Measurements from ENCODE around the gene OBP2B.
"Not testable (repeated sequence)": the region's sequence is repeated elsewhere in the genome, so short reads cannot be mapped to it uniquely, and the experiment has no call there.

Gene OBP2B

GRCh38 chr9:133249337-133249736 is 40.3 kb upstream of the OBP2B start:
- Histone ChIP-seq H3K27me3 (ENCODE audit: insufficient read depth, low read length) (peaks cover 20% of the 10 kb centered on the region), H3K36me3 (ENCODE audit: insufficient read depth, low read length) (no peaks in the 10 kb centered on the region), H3K4me1 (ENCODE audit: insufficient read depth, low read length) (no peaks in the 10 kb centered on the region), H2AFZ (ENCODE audit: low read depth, low read length) (no peak overlapping the region), H3K9me3 (ENCODE audit: low read length) (no peaks in the 10 kb centered on the region), H3K4me3 (ENCODE audit: low read length) (no peak overlapping the region)

GRCh38 chr9:133248726-133249295 is 39.8 kb upstream of the OBP2B start:
- Histone ChIP-seq H3K4me1 (ENCODE audit: insufficient read depth, low read length) (no peaks in the 10 kb centered on the region), H3K36me3 (ENCODE audit: insufficient read depth, low read length) (no peaks in the 10 kb centered on the region), H3K27me3 (ENCODE audit: insufficient read depth, low read length) (peaks cover 21% of the 10 kb centered on the region), H2AFZ (ENCODE audit: low read depth, low read length) (no peak overlapping the region), H3K4me3 (ENCODE audit: low read length) (no peak overlapping the region), H3K9me3 (ENCODE audit: low read length) (no peaks in the 10 kb centered on the region)

GRCh38 chr9:133247632-133248031 is 38.6 kb upstream of the OBP2B start:
- H2AFZ ChIP-seq (ENCODE audit: low read depth, low read length), result no peak overlapping the region
- H3K9me3 ChIP-seq (ENCODE audit: low read length), result no peaks in the 10 kb centered on the region
- no peaks in the 10 kb centered on the region for H3K36me3 ChIP-seq (ENCODE audit: insufficient read depth, low read length)
- H3K4me3 ChIP-seq (ENCODE audit: low read length), result no peak overlapping the region
- no peaks in the 10 kb centered on the region for H3K4me1 ChIP-seq (ENCODE audit: insufficient read depth, low read length)
- H3K27me3 ChIP-seq (ENCODE audit: insufficient read depth, low read length), result peaks cover 17% of the 10 kb centered on the region

DNA sequence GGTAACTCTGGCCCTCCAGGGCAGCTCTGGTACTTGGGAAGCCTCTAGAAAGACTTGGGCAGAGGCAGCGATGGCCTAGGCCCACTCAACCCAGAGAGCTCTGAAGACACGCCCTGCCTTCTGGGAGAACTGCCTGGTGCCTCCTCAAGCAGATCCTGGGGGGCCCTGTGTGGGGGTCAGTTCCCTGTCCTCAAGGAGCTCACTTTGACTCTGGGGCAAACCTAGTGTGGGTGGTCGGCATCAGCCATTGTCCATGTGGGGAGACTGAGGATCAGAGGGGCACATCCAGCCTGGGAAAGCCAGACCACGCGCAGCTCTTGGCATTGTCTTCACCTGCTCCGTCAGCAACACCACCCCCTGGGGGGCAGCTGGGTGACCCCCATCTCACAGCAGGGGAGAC is 37.9 kb upstream of the OBP2B start:
- H3K9me3 ChIP-seq (ENCODE audit: low read length), result no peaks in the 10 kb centered on the region
- no peaks in the 10 kb centered on the region for H3K36me3 ChIP-seq (ENCODE audit: insufficient read depth, low read length)
- no peaks in the 10 kb centered on the region for H3K4me1 ChIP-seq (ENCODE audit: insufficient read depth, low read length)
- peaks cover 12% of the 10 kb centered on the region for H3K27me3 ChIP-seq (ENCODE audit: insufficient read depth, low read length)
- no peak overlapping the region for H3K4me3 ChIP-seq (ENCODE audit: low read length)
- no peak overlapping the region for H2AFZ ChIP-seq (ENCODE audit: low read depth, low read length)

DNA sequence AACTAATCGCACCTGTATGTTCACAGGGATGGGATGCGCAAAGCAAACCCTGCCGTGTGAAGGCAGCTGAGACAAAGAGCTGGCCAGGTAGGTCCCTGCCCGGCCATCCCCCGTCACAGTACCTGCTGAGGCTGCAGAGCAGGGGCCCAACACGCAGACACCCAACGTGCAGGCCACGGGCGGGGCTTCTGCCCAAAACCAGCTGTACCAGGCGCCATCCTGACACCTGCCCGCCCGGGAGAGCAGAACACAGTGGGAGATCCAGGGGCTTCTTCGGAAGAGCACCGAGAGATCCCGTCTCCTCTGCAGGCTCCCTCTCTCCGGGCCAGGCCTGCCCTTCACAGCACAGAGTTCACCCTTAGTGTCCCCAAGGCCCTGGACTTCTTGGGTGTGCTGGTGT is 37.5 kb upstream of the OBP2B start:
- Histone ChIP-seq H3K4me1 (ENCODE audit: insufficient read depth, low read length) (no peaks in the 10 kb centered on the region), H3K9me3 (ENCODE audit: low read length) (no peaks in the 10 kb centered on the region), H3K4me3 (ENCODE audit: low read length) (no peak overlapping the region), H3K27me3 (ENCODE audit: insufficient read depth, low read length) (peaks cover 9% of the 10 kb centered on the region), H3K36me3 (ENCODE audit: insufficient read depth, low read length) (no peaks in the 10 kb centered on the region), H2AFZ (ENCODE audit: low read depth, low read length) (no peak overlapping the region)

DNA sequence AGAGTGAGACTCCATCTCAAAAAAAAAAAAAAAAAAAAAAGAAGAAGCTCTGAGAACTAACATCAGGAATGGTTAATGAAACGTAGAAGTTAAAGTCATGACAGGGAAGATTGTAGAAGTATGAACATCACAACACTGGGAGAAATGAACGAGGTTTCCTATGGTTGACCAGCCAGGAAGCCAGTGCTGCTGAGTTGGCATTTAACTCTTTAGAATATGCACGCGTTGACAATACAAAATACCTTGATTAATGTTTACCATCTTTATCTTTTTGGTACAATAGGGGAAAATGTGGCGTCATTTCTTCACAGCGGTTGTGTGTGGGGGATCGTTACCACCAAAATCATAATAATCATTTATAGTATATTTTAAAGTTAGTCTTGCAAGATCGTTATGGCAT is 33.9 kb upstream of the OBP2B start:
- Histone ChIP-seq H3K27me3 (ENCODE audit: insufficient read depth, low read length) (peaks cover 5% of the 10 kb centered on the region), H3K36me3 (ENCODE audit: insufficient read depth, low read length) (no peaks in the 10 kb centered on the region), H2AFZ (ENCODE audit: low read depth, low read length) (no peak overlapping the region), H3K4me3 (ENCODE audit: low read length) (no peak overlapping the region), H3K4me1 (ENCODE audit: insufficient read depth, low read length) (peaks cover 5% of the 10 kb centered on the region), H3K9me3 (ENCODE audit: low read length) (no peaks in the 10 kb centered on the region)

- H3K4me3 ChIP-seq (ENCODE audit: low read length), result no peak overlapping the region
- H3K36me3 ChIP-seq (ENCODE audit: insufficient read depth, low read length), result no peaks in the 10 kb centered on the region
- H3K27me3 ChIP-seq (ENCODE audit: insufficient read depth, low read length), result peaks cover 5% of the 10 kb centered on the region
- peaks cover 8% of the 10 kb centered on the region for H3K4me1 ChIP-seq (ENCODE audit: insufficient read depth, low read length)
- H3K9me3 ChIP-seq (ENCODE audit: low read length), result no peaks in the 10 kb centered on the region
- no peak overlapping the region for H2AFZ ChIP-seq (ENCODE audit: low read depth, low read length)
Measured at GRCh38 chr9:133242241-133242640, 33.2 kb upstream of the OBP2B start.

- H3K27me3 ChIP-seq (ENCODE audit: insufficient read depth, low read length), result peaks cover 2% of the 10 kb centered on the region
- peaks cover 8% of the 10 kb centered on the region for H3K4me1 ChIP-seq (ENCODE audit: insufficient read depth, low read length)
- H3K4me3 ChIP-seq (ENCODE audit: low read length), result no peak overlapping the region
- no peaks in the 10 kb centered on the region for H3K36me3 ChIP-seq (ENCODE audit: insufficient read depth, low read length)
- no peak overlapping the region for H2AFZ ChIP-seq (ENCODE audit: low read depth, low read length)
- H3K9me3 ChIP-seq (ENCODE audit: low read length), result no peaks in the 10 kb centered on the region
Measured at GRCh38 chr9:133239533-133240090, 30.6 kb upstream of the OBP2B start.

DNA sequence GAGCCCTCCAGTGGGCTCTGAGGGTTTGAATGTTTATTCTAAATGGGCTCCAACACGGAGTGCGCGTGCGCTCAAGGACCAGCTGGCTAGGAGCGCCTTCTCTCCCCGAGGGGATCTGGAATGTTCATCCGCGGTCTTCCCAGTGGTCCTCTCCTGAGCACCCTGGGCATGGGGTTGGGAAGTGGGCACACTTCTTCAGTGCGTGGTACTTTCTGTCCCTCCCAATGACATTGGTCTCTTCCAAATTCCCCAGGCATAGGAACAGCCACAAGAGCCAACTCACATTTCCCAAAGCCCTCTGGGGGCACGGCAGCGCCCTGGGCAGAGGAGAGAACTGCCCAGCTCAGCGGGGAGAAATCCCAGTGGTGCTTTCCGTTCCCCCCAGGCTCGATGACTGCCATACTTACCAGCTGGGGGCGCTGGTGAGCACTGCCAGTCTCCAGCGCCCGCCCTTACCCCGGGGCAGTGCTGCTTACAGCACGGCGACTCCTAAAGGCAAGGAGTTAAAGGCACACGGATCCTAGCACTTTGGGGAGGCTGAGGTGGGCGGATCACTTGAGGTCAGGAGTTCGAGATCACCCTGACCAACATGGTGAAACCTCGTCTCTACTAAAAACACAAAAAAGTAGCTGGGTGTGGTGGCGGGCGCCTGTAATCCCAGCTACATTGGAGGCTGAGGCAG is 29.9 kb upstream of the OBP2B start:
- H2AFZ ChIP-seq (ENCODE audit: low read depth, low read length), result no peak overlapping the region
- H3K4me1 ChIP-seq (ENCODE audit: insufficient read depth, low read length), result peaks cover 8% of the 10 kb centered on the region
- H3K27me3 ChIP-seq (ENCODE audit: insufficient read depth, low read length), result peaks cover 2% of the 10 kb centered on the region
- H3K36me3 ChIP-seq (ENCODE audit: insufficient read depth, low read length), result no peaks in the 10 kb centered on the region
- no peak overlapping the region for H3K4me3 ChIP-seq (ENCODE audit: low read length)
- no peaks in the 10 kb centered on the region for H3K9me3 ChIP-seq (ENCODE audit: low read length)

- Histone ChIP-seq H3K4me1 (ENCODE audit: insufficient read depth, low read length) (peaks cover 8% of the 10 kb centered on the region), H2AFZ (ENCODE audit: low read depth, low read length) (no peak overlapping the region), H3K9me3 (ENCODE audit: low read length) (no peaks in the 10 kb centered on the region), H3K4me3 (ENCODE audit: low read length) (no peak overlapping the region), H3K27me3 (ENCODE audit: insufficient read depth, low read length) (no peaks in the 10 kb centered on the region), H3K36me3 (ENCODE audit: insufficient read depth, low read length) (no peaks in the 10 kb centered on the region)
Measured at GRCh38 chr9:133238272-133238850, 29.3 kb upstream of the OBP2B start.

DNA sequence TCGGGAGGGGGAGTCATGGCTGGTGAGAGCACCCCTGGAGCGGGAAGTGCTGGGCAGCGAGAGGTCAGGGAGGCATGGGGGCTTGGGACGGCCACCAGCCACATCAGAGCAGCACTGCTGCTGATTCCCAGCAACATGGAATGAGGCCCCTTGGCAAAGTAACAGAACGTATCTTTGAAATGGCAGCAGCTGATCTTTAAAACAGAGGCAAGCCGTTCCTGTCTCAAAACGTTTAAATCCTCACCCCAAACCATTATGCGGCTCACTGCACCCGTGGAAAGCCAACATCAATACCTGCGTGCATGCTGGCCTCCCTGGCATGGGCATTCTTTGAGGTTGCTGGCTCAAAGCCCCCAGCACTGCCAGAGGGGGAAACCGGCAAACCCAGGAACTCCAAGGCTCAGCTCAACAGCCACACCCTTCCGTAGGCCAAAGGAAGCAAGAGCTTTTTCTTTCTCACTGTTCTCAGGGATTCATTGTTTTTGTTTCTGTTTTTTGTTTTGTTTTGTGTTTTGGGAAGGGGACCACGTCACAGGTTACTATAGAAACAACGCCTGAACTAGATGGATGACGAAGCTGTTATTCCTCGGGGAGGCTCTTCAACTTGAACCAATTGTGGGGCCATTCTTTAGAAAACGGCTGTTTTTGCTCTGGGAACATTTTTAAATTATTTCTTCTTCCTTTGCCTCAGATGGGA is 28.1 kb upstream of the OBP2B start:
- H3K27me3 ChIP-seq (ENCODE audit: insufficient read depth, low read length), result no peaks in the 10 kb centered on the region
- H3K4me3 ChIP-seq (ENCODE audit: low read length), result no peak overlapping the region
- peaks cover 8% of the 10 kb centered on the region for H3K4me1 ChIP-seq (ENCODE audit: insufficient read depth, low read length)
- H3K36me3 ChIP-seq (ENCODE audit: insufficient read depth, low read length), result no peaks in the 10 kb centered on the region
- no peak overlapping the region for H2AFZ ChIP-seq (ENCODE audit: low read depth, low read length)
- H3K9me3 ChIP-seq (ENCODE audit: low read length), result no peaks in the 10 kb centered on the region

- not testable (repeated sequence) for H3K36me3 ChIP-seq (ENCODE audit: insufficient read depth, low read length); H3K4me3 ChIP-seq (ENCODE audit: low read length); H3K27me3 ChIP-seq (ENCODE audit: insufficient read depth, low read length); H2AFZ ChIP-seq (ENCODE audit: low read depth, low read length); H3K4me1 ChIP-seq (ENCODE audit: insufficient read depth, low read length); H3K9me3 ChIP-seq (ENCODE audit: low read length)
Measured at GRCh38 chr9:133236291-133237034, 27.4 kb upstream of the OBP2B start.

Data from neuron (in vitro differentiated cells).